ENCODE data around the gene OR2T29.
"Not testable (repeated sequence)": the region's sequence is repeated elsewhere in the genome, so short reads cannot be mapped to it uniquely, and the experiment has no call there.

Gene OR2T29

GRCh38 chr1:248507773-248508172 lies 54.8 kb downstream of the OR2T29 start, which contains the start of gene OR2G6:
OR2G6 (plus strand) TSS chr1:248508073; CDS start chr1:248521647, 13,574 bp downstream.
- not testable (repeated sequence) for DNase-seq
